GM13976 (cell line): ENCODE data around the gene NBEAL1.
"Not testable (repeated sequence)": the region's sequence is repeated elsewhere in the genome, so short reads cannot be mapped to it uniquely, and the experiment has no call there.

Source experiments
- DNase-seq: peaks from one replicate; pipeline ENCODE4 v3.0.0; 2012; ENCODE audit warnings: low spot score
- CTCF ChIP-seq: IDR thresholded peaks from 2 replicates; pipeline ENCODE4 v1.5.1; 2012; ENCODE audit warnings: borderline replicate concordance, mild to moderate bottlenecking; ENCODE audit not compliant: insufficient read depth; ENCODE audit errors: extremely low read depth, missing control alignments, control extremely low read depth
- in situ Hi-C: fragments of 300-500 bp; cut with MboI; formaldehyde crosslinking; loops from one replicate; pipeline ENCODE4 v1.12.0; 2022; ENCODE audit warnings: low sequenced_read_pairs, mixed read lengths, inconsistent platforms; ENCODE audit not compliant: unreplicated experiment

The NBEAL1 gene

GRCh38 chr2:203045867-203046266 is 31.2 kb downstream of the NBEAL1 start:
- no peak for TF ChIP-seq CTCF
- in situ Hi-C loops = no loop called here
- no peak for DNase-seq

GRCh38 chr2:203052539-203052938 is 37.9 kb downstream of the NBEAL1 start:
- TF ChIP-seq CTCF = no peak
- in situ Hi-C loops = no loop called here
- no peak for DNase-seq

- DNase-seq = no peak
- TF ChIP-seq CTCF = no peak
- in situ Hi-C loops = no loop called here
Measured at GRCh38 chr2:203059567-203060240, 45.0 kb downstream of the NBEAL1 start.

- no peak for TF ChIP-seq CTCF
- in situ Hi-C loops = no loop called here
- no peak for DNase-seq
Measured at GRCh38 chr2:203061346-203061745, 46.7 kb downstream of the NBEAL1 start.

GRCh38 chr2:203062126-203062525 is 47.5 kb downstream of the NBEAL1 start:
- in situ Hi-C loops = no loop called here
- TF ChIP-seq CTCF = no peak
- DNase-seq = no peak

- in situ Hi-C loops = not testable (repeated sequence)
Measured at GRCh38 chr2:203066519-203067091, 51.9 kb downstream of the NBEAL1 start.

GRCh38 chr2:203070701-203071100 is 56.0 kb downstream of the NBEAL1 start:
- DNase-seq = no peak
- in situ Hi-C loops = no loop called here
- TF ChIP-seq CTCF = no peak

More at GRCh38 chr2:203066519-203067091, 51.9 kb downstream of the NBEAL1 start:
- not testable (repeated sequence) for DNase-seq
